Esophagus muscularis mucosa (tissue), 4 donors: ENCODE measurements around the gene DIP2C. TPM values are rescaled to one million over a fixed set of nuclear protein-coding genes. Genes with fewer than 3 reads are reported as not detected.
"Not testable (repeated sequence)": the region's sequence is repeated elsewhere in the genome, so short reads cannot be mapped to it uniquely, and the experiment has no call there.

Experiments used
- DNase-seq: peaks from one replicate; pipeline ENCODE4 v3.0.0-alpha.2; 2017; ENCODE audit errors: extremely low spot score
- H3K27ac ChIP-seq, 4 donors: fragments of 200-600 bp; sonication (generic); replicated peaks in 1 of 4; 1 replicate in 3 of 4; 2 replicates in 1 of 4; pipeline ENCODE4 v1.5.1; 2016 to 2019; ENCODE audit warnings: mild to moderate bottlenecking in 1 of 4
- H3K27me3 ChIP-seq, 4 donors: fragments of 200-600 bp; sonication (generic); one replicate each; pipeline versions ENCODE4 v1.5.1 to v1.6.0; 2016 to 2019
- H3K36me3 ChIP-seq, 4 donors: fragments of 200-600 bp; sonication (generic); one replicate each; pipeline ENCODE4 v1.5.1; 2016 to 2019
- H3K4me1 ChIP-seq, 4 donors: fragments of 200-600 bp; sonication (generic); one replicate each; pipeline ENCODE4 v1.5.1; 2016 to 2019
- H3K4me3 ChIP-seq, 4 donors: fragments of 200-600 bp; sonication (generic); 1 replicate in 2 of 4; 2 replicates in 2 of 4; pipeline ENCODE4 v1.5.1; 2016 to 2019; ENCODE audit warnings: mild to moderate bottlenecking in 4 of 4, moderate library complexity in 1 of 4
- H3K9me3 ChIP-seq, 4 donors: fragments of 200-600 bp; sonication (generic); 1 replicate in 3 of 4; 2 replicates in 1 of 4; pipeline ENCODE4 v1.5.1; 2016 to 2019
- EP300 ChIP-seq: sonication (generic); formaldehyde crosslinking; IDR thresholded peaks from one replicate; pipeline ENCODE4 v1.6.1; 2017; ENCODE audit warnings: antibody characterized with exemption
- POLR2A ChIP-seq: fragments of 450-650 bp; IDR thresholded peaks from one replicate; pipeline ENCODE4 v1.6.1; 2017; ENCODE audit warnings: antibody characterized with exemption, moderate library complexity, mild to moderate bottlenecking, low read depth
- POLR2AphosphoS5 ChIP-seq, 2 donors: sonication (generic); formaldehyde crosslinking; IDR thresholded peaks; one replicate each; pipeline ENCODE4 v1.6.1; 2017; ENCODE audit warnings: antibody characterized with exemption in 2 of 2
- WGBS: methylation state at CpG from one replicate; pipeline ENCODE4 v1.1.5; 2018; 5-methylcytosine and 5-hydroxymethylcytosine counted together
- intact Hi-C: fragments of 100-400 bp; cut with DNase I; formaldehyde crosslinking; loops from one replicate; pipeline ENCODE4 v1.15.1; 2023
- total RNA-seq, 4 donors: library from RNA; depleted of rRNA; stranded (reverse); fragments of >200 nt; gene quantifications; one replicate each; pipeline versions ENCODE4 v1.1.0 to v1.2.1, GENCODE V29; 2016
- TF ChIP-seq, protein P1 (sequence below), 3 experiments: fragments of 200-600 bp in 2 of 3; fragments of 450-650 bp in 1 of 3; sonication (generic) in 2 of 3; IDR thresholded peaks; one replicate each; pipeline ENCODE4 v1.5.1; 2017 to 2019; ENCODE audit warnings: antibody characterized with exemption in 3 of 3, mild to moderate bottlenecking in 2 of 3, moderate library complexity in 1 of 3

Gene DIP2C
- total RNA-seq, 4 donors from 2014 or later: 38.6 to 66.4 (median 55.7) TPM

GRCh38 chr10:634256-634655 lies 55.2 kb downstream of the DIP2C start:
- peaks cover 4 to 65% (median 64%) of the 10 kb centered on the region in 4 donors for H3K4me1 ChIP-seq
- peak overlapping the region; percentile 64 to 83 (median 76) for H3K27ac ChIP-seq
- TF ChIP-seq, protein P1, sequence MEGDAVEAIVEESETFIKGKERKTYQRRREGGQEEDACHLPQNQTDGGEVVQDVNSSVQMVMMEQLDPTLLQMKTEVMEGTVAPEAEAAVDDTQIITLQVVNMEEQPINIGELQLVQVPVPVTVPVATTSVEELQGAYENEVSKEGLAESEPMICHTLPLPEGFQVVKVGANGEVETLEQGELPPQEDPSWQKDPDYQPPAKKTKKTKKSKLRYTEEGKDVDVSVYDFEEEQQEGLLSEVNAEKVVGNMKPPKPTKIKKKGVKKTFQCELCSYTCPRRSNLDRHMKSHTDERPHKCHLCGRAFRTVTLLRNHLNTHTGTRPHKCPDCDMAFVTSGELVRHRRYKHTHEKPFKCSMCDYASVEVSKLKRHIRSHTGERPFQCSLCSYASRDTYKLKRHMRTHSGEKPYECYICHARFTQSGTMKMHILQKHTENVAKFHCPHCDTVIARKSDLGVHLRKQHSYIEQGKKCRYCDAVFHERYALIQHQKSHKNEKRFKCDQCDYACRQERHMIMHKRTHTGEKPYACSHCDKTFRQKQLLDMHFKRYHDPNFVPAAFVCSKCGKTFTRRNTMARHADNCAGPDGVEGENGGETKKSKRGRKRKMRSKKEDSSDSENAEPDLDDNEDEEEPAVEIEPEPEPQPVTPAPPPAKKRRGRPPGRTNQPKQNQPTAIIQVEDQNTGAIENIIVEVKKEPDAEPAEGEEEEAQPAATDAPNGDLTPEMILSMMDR (IDR thresholded peaks at IDR 0.05): no peak
- peak in 1 of 2 donors; percentile 40 for TF ChIP-seq POLR2AphosphoS5 (IDR thresholded peaks at IDR 0.05)
- no peak for TF ChIP-seq POLR2A
- TF ChIP-seq EP300: no peak
- no peak overlapping the region for H3K4me3 ChIP-seq
- H3K36me3 ChIP-seq: peaks cover 0 to 3% (median 1%) of the 10 kb centered on the region in 4 donors
- H3K27me3 ChIP-seq: no peaks in the 10 kb centered on the region
- no peaks in the 10 kb centered on the region for H3K9me3 ChIP-seq
- 44% methylated on average over 7 of the region's 7 CpGs for WGBS
- no peak for DNase-seq
- intact Hi-C loops: no loop called here

- WGBS: 67% methylated on average over 38 of the region's 39 CpGs
- Histone ChIP-seq H3K4me3 (peak overlapping the region; percentile 33 to 38 (median 36)), H3K36me3 (peaks cover 0 to 3% (median 1%) of the 10 kb centered on the region in 4 donors), H3K27ac (peak overlapping the region; percentile 64 to 83 (median 76)), H3K9me3 (no peaks in the 10 kb centered on the region), H3K27me3 (no peaks in the 10 kb centered on the region), H3K4me1 (peaks cover 4 to 68% (median 66%) of the 10 kb centered on the region in 4 donors)
- intact Hi-C loops: no loop called here
- DNase-seq: no peak
- TF ChIP-seq EP300 (no peak), POLR2AphosphoS5 (IDR thresholded peaks at IDR 0.05) (peak; percentile 33 to 36), POLR2A (no peak)
- TF ChIP-seq, protein P1 (IDR thresholded peaks at IDR 0.05): no peak
These were observed 55.9 kb downstream of the DIP2C start for GRCh38 chr10:633279-634245.

- Histone ChIP-seq H3K4me3 (peak overlapping the region; percentile 33 to 38 (median 36)), H3K4me1 (peaks cover 6 to 66% (median 65%) of the 10 kb centered on the region in 4 donors), H3K27ac (peak overlapping the region; percentile 64 to 83 (median 76))
- H3K36me3 ChIP-seq, DNase-seq, intact Hi-C loops, H3K9me3 ChIP-seq, H3K27me3 ChIP-seq: not testable (repeated sequence)
- 94% methylated on average over 7 of the region's 21 CpGs for WGBS
These were observed 56.7 kb downstream of the DIP2C start for GRCh38 chr10:632807-633177.

- peak overlapping the region; percentile 64 to 83 (median 76) for H3K27ac ChIP-seq
These were observed 57.2 kb downstream of the DIP2C start for GRCh38 chr10:632155-632806.

GRCh38 chr10:631266-631665 lies 58.2 kb downstream of the DIP2C start:
- no peak for DNase-seq
- Histone ChIP-seq H3K27me3 (no peaks in the 10 kb centered on the region), H3K36me3 (peaks cover 0 to 3% (median 1%) of the 10 kb centered on the region in 4 donors), H3K4me3 (no peak overlapping the region), H3K4me1 (peaks cover 12 to 71% (median 68%) of the 10 kb centered on the region in 4 donors), H3K9me3 (no peaks in the 10 kb centered on the region), H3K27ac (peak overlapping the region in 2 of 4 donors; percentile 59 to 81)
- intact Hi-C loops: no loop called here
- 84% methylated on average over 11 of the region's 11 CpGs for WGBS
- TF ChIP-seq EP300 (no peak), POLR2AphosphoS5 (IDR thresholded peaks at IDR 0.05) (no peak), POLR2A (no peak)
- TF ChIP-seq, protein P1 (IDR thresholded peaks at IDR 0.05): no peak

More at GRCh38 chr10:632155-632806, 57.2 kb downstream of the DIP2C start:
- peaks cover 5 to 66% (median 61%) of the 10 kb centered on the region in 4 donors for H3K4me1 ChIP-seq
- H3K36me3 ChIP-seq, H3K4me3 ChIP-seq, intact Hi-C loops, DNase-seq, H3K27me3 ChIP-seq, H3K9me3 ChIP-seq: not testable (repeated sequence)
- 98% methylated on average over 13 of the region's 51 CpGs for WGBS
